GM15510 (cell line): Measurements from ENCODE around the gene ARMH1.

ENCODE experiments used
- POLR2A ChIP-seq: IDR thresholded peaks from 3 replicates; pipeline ENCODE4 v1.6.1; 2011; ENCODE audit warnings: borderline replicate concordance; ENCODE audit not compliant: insufficient read length; ENCODE audit errors: extremely low read depth

Gene ARMH1

GRCh38 chr1:44674113-44675000, at the start of gene ARMH1, which contains the start of gene TMEM53:
Gene ARMH1, plus strand, starts transcription at chr1:44674714. Its CDS starts 14,984 bp downstream, at chr1:44689698.
Gene TMEM53, minus strand, starts transcription at chr1:44674481. Its CDS starts 90 bp downstream, at chr1:44674391.
- peak; percentile 76 for TF ChIP-seq POLR2A

GRCh38 chr1:44625348-44625747, 49.2 kb upstream of the ARMH1 start:
- TF ChIP-seq POLR2A: no peak

GRCh38 chr1:44628962-44629756, 45.4 kb upstream of the ARMH1 start:
- TF ChIP-seq POLR2A: no peak

- TF ChIP-seq POLR2A: no peak
These were observed 44.4 kb upstream of the ARMH1 start for GRCh38 chr1:44630116-44630515.

GRCh38 chr1:44631333-44631646, 43.2 kb upstream of the ARMH1 start:
- no peak for TF ChIP-seq POLR2A

GRCh38 chr1:44631647-44632539, 42.6 kb upstream of the ARMH1 start:
- TF ChIP-seq POLR2A: peak; percentile 91

GRCh38 chr1:44632598-44632997, 41.9 kb upstream of the ARMH1 start:
- TF ChIP-seq POLR2A: no peak

- no peak for TF ChIP-seq POLR2A
These were observed 39.8 kb upstream of the ARMH1 start for GRCh38 chr1:44634606-44635189.

GRCh38 chr1:44635439-44635838, 39.1 kb upstream of the ARMH1 start:
- TF ChIP-seq POLR2A: no peak

GRCh38 chr1:44636083-44636687, 38.3 kb upstream of the ARMH1 start:
- TF ChIP-seq POLR2A: no peak

GRCh38 chr1:44636688-44637598, 37.6 kb upstream of the ARMH1 start:
- no peak for TF ChIP-seq POLR2A

- TF ChIP-seq POLR2A: no peak
These were observed 36.7 kb upstream of the ARMH1 start for GRCh38 chr1:44637702-44638411.
